H9 (cell line): ENCODE data around the gene CCL8. TPM values are rescaled to one million over a fixed set of nuclear protein-coding genes. Genes with fewer than 3 reads are reported as not detected.

Experiments
- DNase-seq: peaks from one replicate; pipeline ENCODE4 v3.0.0-alpha.2; 2017
- H2AFZ ChIP-seq: one replicate; pipeline ENCODE4 v1.6.1; 2013; ENCODE audit warnings: mild to moderate bottlenecking, low read length, control low read depth, moderate library complexity
- H2AK5ac ChIP-seq: 2 replicates; pipeline ENCODE4 v1.6.1; 2013; ENCODE audit warnings: low read length, control low read depth, mixed read lengths; ENCODE audit not compliant: insufficient read length
- H2BK120ac ChIP-seq: one replicate; pipeline ENCODE4 v1.6.1; 2013; ENCODE audit warnings: low read depth, mild to moderate bottlenecking, low read length, control low read depth, inconsistent platforms; ENCODE audit not compliant: poor library complexity, severe bottlenecking
- H2BK12ac ChIP-seq: 2 replicates; pipeline ENCODE4 v1.6.1; 2013; ENCODE audit warnings: low read length, control low read depth, mixed read lengths, low read depth; ENCODE audit not compliant: insufficient read length
- H2BK15ac ChIP-seq: 2 replicates; pipeline ENCODE4 v1.6.1; 2013; ENCODE audit warnings: low read depth, low read length, control low read depth
- H2BK20ac ChIP-seq: one replicate; pipeline ENCODE4 v1.6.1; 2013; ENCODE audit warnings: low read depth, mild to moderate bottlenecking, low read length, control low read depth, inconsistent platforms; ENCODE audit not compliant: poor library complexity, severe bottlenecking
- H2BK5ac ChIP-seq: 2 replicates; pipeline ENCODE4 v1.6.1; 2013; ENCODE audit warnings: low read length, control low read depth, mixed read lengths; ENCODE audit not compliant: insufficient read length
- H3K14ac ChIP-seq: 2 replicates; pipeline ENCODE4 v1.6.1; 2013; ENCODE audit warnings: low read length, control low read depth; ENCODE audit not compliant: insufficient read depth
- H3K18ac ChIP-seq: 2 replicates; pipeline ENCODE4 v1.6.1; 2013; ENCODE audit warnings: low read depth, mild to moderate bottlenecking, mixed read lengths, low read length, control low read depth; ENCODE audit not compliant: insufficient read length
- H3K23ac ChIP-seq: 2 replicates; pipeline ENCODE4 v1.6.1; 2013; ENCODE audit warnings: low read length, control low read depth, mixed read lengths, low read depth; ENCODE audit not compliant: insufficient read length
- H3K23me2 ChIP-seq: 2 replicates; pipeline ENCODE4 v1.6.1; 2013; ENCODE audit warnings: low read depth, mild to moderate bottlenecking, mixed read lengths, low read length, control low read depth; ENCODE audit not compliant: insufficient read length, poor library complexity, severe bottlenecking
- H3K27ac ChIP-seq: 2 replicates; pipeline ENCODE4 v1.5.1; 2013; ENCODE audit warnings: low read length, control low read depth, mixed read lengths, low read depth; ENCODE audit not compliant: insufficient read length
- H3K27me3 ChIP-seq: 2 replicates; pipeline ENCODE4 v1.6.1; 2013; ENCODE audit warnings: low read length, control low read depth, inconsistent platforms; ENCODE audit not compliant: insufficient read depth
- H3K4ac ChIP-seq: 2 replicates; pipeline ENCODE4 v1.6.1; 2013; ENCODE audit warnings: low read depth, mild to moderate bottlenecking, control low read depth, inconsistent platforms, low read length, moderate library complexity
- H3K4me1 ChIP-seq: 2 replicates; pipeline ENCODE4 v1.6.1; 2013; ENCODE audit warnings: low read length, control low read depth, inconsistent platforms; ENCODE audit not compliant: insufficient read depth
- H3K4me2 ChIP-seq: 2 replicates; pipeline ENCODE4 v1.6.1; 2013; ENCODE audit warnings: low read length, control low read depth, mixed read lengths; ENCODE audit not compliant: insufficient read length, insufficient read depth
- H3K56ac ChIP-seq: 2 replicates; pipeline ENCODE4 v1.6.1; 2013; ENCODE audit warnings: low read depth, mild to moderate bottlenecking, mixed read lengths, low read length, control low read depth; ENCODE audit not compliant: insufficient read length
- H3K79me1 ChIP-seq: 2 replicates; pipeline ENCODE4 v1.6.1; 2013; ENCODE audit warnings: low read depth, mild to moderate bottlenecking, moderate library complexity, low read length, control low read depth, inconsistent platforms; ENCODE audit not compliant: insufficient read depth, poor library complexity, severe bottlenecking
- H3K79me2 ChIP-seq: 2 replicates; pipeline ENCODE4 v1.6.1; 2013; ENCODE audit warnings: low read length, control low read depth, inconsistent platforms; ENCODE audit not compliant: insufficient read depth
- H3K9ac ChIP-seq: 2 replicates; pipeline ENCODE4 v1.6.1; 2013; ENCODE audit warnings: low read length, control low read depth, mixed read lengths; ENCODE audit not compliant: insufficient read length; ENCODE audit errors: extremely low read depth
- H3K9me3 ChIP-seq: one replicate; pipeline ENCODE4 v1.6.1; 2013; ENCODE audit warnings: low read depth, low read length, inconsistent platforms; ENCODE audit not compliant: control insufficient read depth
- H3T11ph ChIP-seq: one replicate; pipeline ENCODE4 v1.6.1; 2013; ENCODE audit warnings: mild to moderate bottlenecking, low read length, control low read depth, inconsistent platforms
- H4K20me1 ChIP-seq: one replicate; pipeline ENCODE4 v1.6.1; 2013; ENCODE audit not compliant: control insufficient read depth, insufficient read length, insufficient read depth
- H4K5ac ChIP-seq: 2 replicates; pipeline ENCODE4 v1.6.1; 2013; ENCODE audit warnings: low read depth, mild to moderate bottlenecking, mixed read lengths, low read length, control low read depth; ENCODE audit not compliant: insufficient read length
- H4K8ac ChIP-seq: replicated peaks from 2 replicates; pipeline ENCODE4 v1.6.1; 2013; ENCODE audit warnings: low read length, control low read depth, mixed read lengths, low read depth; ENCODE audit not compliant: insufficient read length
- H4K91ac ChIP-seq: 2 replicates; pipeline ENCODE4 v1.6.1; 2013; ENCODE audit warnings: low read depth, mild to moderate bottlenecking, moderate library complexity, mixed read lengths, low read length, control low read depth; ENCODE audit not compliant: insufficient read length
- H3K27ac Mint-ChIP-seq, 3 experiments: 2 replicates in 2 of 3; 3 replicates in 1 of 3; pipeline ENCODE4 v1.8.0; 2020 to 2021; ENCODE audit warnings: mixed read lengths in 3 of 3, mild to moderate bottlenecking in 1 of 3, moderate library complexity in 1 of 3
- H3K27me3 Mint-ChIP-seq: 2 replicates; pipeline ENCODE4 v1.8.0; 2021; ENCODE audit warnings: low read depth, mild to moderate bottlenecking, moderate library complexity, mixed read lengths
- H3K36me3 Mint-ChIP-seq, 3 experiments: 2 replicates in 2 of 3; 3 replicates in 1 of 3; pipeline ENCODE4 v1.8.0; 2020 to 2021; ENCODE audit warnings: low read depth in 3 of 3, mixed read lengths in 3 of 3; ENCODE audit not compliant: insufficient read depth in 1 of 3
- H3K4me1 Mint-ChIP-seq, 2 experiments: 2 replicates each; pipeline ENCODE4 v1.8.0; 2020; ENCODE audit warnings: mixed read lengths in 2 of 2
- H3K4me3 Mint-ChIP-seq, 2 experiments: 2 replicates in 1 of 2; 3 replicates in 1 of 2; pipeline ENCODE4 v1.8.0; 2020 to 2021; ENCODE audit warnings: mild to moderate bottlenecking in 2 of 2, mixed read lengths in 2 of 2, moderate library complexity in 1 of 2
- H3K9me3 Mint-ChIP-seq, 2 experiments: 2 replicates in 1 of 2; 3 replicates in 1 of 2; pipeline ENCODE4 v1.8.0; 2020; ENCODE audit warnings: mild to moderate bottlenecking in 2 of 2, mixed read lengths in 2 of 2, moderate library complexity in 1 of 2
- CTCF ChIP-seq: fragments of 200-600 bp; sonication (generic); conservative IDR thresholded peaks from 3 replicates; pipeline ENCODE4 v1.8.0; 2021; ENCODE audit warnings: antibody characterized with exemption, mild to moderate bottlenecking
- WGBS: extraction: QIAGEN DNeasy Blood & Tissue Kit; methylation state at CpG from one replicate; pipeline ENCODE4 v1.1.7; 2013; ENCODE audit warnings: missing lambda C conversion rate, low lambda C conversion rate, mixed read lengths; ENCODE audit not compliant: insufficient read length; ENCODE audit errors: extremely low coverage; 5-methylcytosine and 5-hydroxymethylcytosine counted together
- total RNA-seq: library from RNA; stranded (reverse); gene quantifications from 2 replicates; pipeline ENCODE4 v1.2.1, GENCODE V29; 2021

The CCL8 gene
- total RNA-seq, 1 experiment from 2014 or later: not detected

- H3K18ac ChIP-seq: no peak overlapping the region
- H2BK5ac ChIP-seq: no peak overlapping the region
- no peaks in the 10 kb centered on the region for H3K79me1 ChIP-seq
- no peak overlapping the region for H4K91ac ChIP-seq
- no peaks in the 10 kb centered on the region for H3K36me3 Mint-ChIP-seq
- no peak overlapping the region for H2BK15ac ChIP-seq
- H3K4me1 Mint-ChIP-seq: peaks cover 6 to 10% of the 10 kb centered on the region in 2 experiments
- DNase-seq: no peak
- no peak for TF ChIP-seq CTCF
- no peaks in the 10 kb centered on the region for H3K9me3 ChIP-seq
- H3K4ac ChIP-seq: no peak overlapping the region
- no peak overlapping the region for H3K27ac ChIP-seq
- no peak overlapping the region for H4K5ac ChIP-seq
- H3K27me3 ChIP-seq: no peaks in the 10 kb centered on the region; the same call in 1 of the 2 replicates
- H3K9me3 Mint-ChIP-seq: no peaks in the 10 kb centered on the region
- WGBS: no CpG with 5 or more reads among the region's 2 CpGs
- H2BK12ac ChIP-seq: no peak overlapping the region
- H3T11ph ChIP-seq: no peak overlapping the region
- no peak overlapping the region for H2BK120ac ChIP-seq
- H2BK20ac ChIP-seq: no peak overlapping the region
- H3K56ac ChIP-seq: no peak overlapping the region
- no peak overlapping the region for H3K4me2 ChIP-seq
- H3K27ac Mint-ChIP-seq: no peak overlapping the region
- no peak overlapping the region for H2AFZ ChIP-seq
- H4K20me1 ChIP-seq: no peaks in the 10 kb centered on the region
- no peak overlapping the region for H3K23ac ChIP-seq
- H3K23me2 ChIP-seq: no peaks in the 10 kb centered on the region
- H3K79me2 ChIP-seq: no peaks in the 10 kb centered on the region
- H3K4me3 Mint-ChIP-seq: no peak overlapping the region
- no peak overlapping the region for H4K8ac ChIP-seq
- no peak overlapping the region for H3K9ac ChIP-seq
- no peaks in the 10 kb centered on the region for H3K4me1 ChIP-seq
- no peak overlapping the region for H2AK5ac ChIP-seq
- peaks cover 18% of the 10 kb centered on the region for H3K27me3 Mint-ChIP-seq
- H3K14ac ChIP-seq: no peak overlapping the region
Observed at GRCh38 chr17:34301986-34302385, 17.2 kb upstream of the CCL8 start.
